Lower lobe of right lung (tissue), 2 donors: Measurements from ENCODE around the gene PCDHGA1. TPM values are rescaled to one million over a fixed set of nuclear protein-coding genes. Genes with fewer than 3 reads are reported as not detected.

Experiments used
- ATAC-seq, 2 donors: fragments of 200-7000 bp; cut with Tn5 transposase; one replicate each; pipeline ENCODE4 v1.9.1; 2020 to 2022; ENCODE audit warnings: mild to moderate bottlenecking in 2 of 2, moderate library complexity in 2 of 2
- DNase-seq: peaks from one replicate; pipeline ENCODE4 v3.0.0-alpha.2; 2020
- H3K27ac ChIP-seq: fragments of 200-600 bp; one replicate; pipeline ENCODE4 v1.8.0; 2022
- H3K27me3 ChIP-seq: fragments of 200-600 bp; one replicate; pipeline ENCODE4 v1.8.0; 2022; ENCODE audit warnings: low read depth
- H3K36me3 ChIP-seq: fragments of 200-600 bp; one replicate; pipeline ENCODE4 v1.8.0; 2022; ENCODE audit warnings: mild to moderate bottlenecking
- H3K4me1 ChIP-seq: fragments of 200-600 bp; one replicate; pipeline ENCODE4 v1.8.0; 2022
- H3K4me3 ChIP-seq: fragments of 200-600 bp; one replicate; pipeline ENCODE4 v1.8.0; 2022; ENCODE audit warnings: mild to moderate bottlenecking
- H3K9me3 ChIP-seq: fragments of 200-600 bp; one replicate; pipeline ENCODE4 v1.8.0; 2022
- intact Hi-C: fragments of 100-400 bp; cut with DNase I; formaldehyde crosslinking; loops from one replicate; pipeline ENCODE4 v1.11.0; 2022
- total RNA-seq: library from RNA; stranded (reverse); fragmentation: NEBNext Ultra II Directional; extraction: Animal tissue kit (Norgen Biotek cat#: 25700); gene quantifications from one replicate; pipeline ENCODE4 v1.2.1, GENCODE V29; 2021
- TF ChIP-seq, protein P1 (sequence below): fragments of 200-600 bp; IDR thresholded peaks from one replicate; pipeline ENCODE4 v1.8.0; 2022; ENCODE audit warnings: antibody characterized with exemption, mild to moderate bottlenecking
- donor health status: DM: no; HTN: yes; CAD: no; lungs with severe emphysema.

The PCDHGA1 gene
- total RNA-seq, 1 donor from 2014 or later: 0.53 TPM

DNA sequence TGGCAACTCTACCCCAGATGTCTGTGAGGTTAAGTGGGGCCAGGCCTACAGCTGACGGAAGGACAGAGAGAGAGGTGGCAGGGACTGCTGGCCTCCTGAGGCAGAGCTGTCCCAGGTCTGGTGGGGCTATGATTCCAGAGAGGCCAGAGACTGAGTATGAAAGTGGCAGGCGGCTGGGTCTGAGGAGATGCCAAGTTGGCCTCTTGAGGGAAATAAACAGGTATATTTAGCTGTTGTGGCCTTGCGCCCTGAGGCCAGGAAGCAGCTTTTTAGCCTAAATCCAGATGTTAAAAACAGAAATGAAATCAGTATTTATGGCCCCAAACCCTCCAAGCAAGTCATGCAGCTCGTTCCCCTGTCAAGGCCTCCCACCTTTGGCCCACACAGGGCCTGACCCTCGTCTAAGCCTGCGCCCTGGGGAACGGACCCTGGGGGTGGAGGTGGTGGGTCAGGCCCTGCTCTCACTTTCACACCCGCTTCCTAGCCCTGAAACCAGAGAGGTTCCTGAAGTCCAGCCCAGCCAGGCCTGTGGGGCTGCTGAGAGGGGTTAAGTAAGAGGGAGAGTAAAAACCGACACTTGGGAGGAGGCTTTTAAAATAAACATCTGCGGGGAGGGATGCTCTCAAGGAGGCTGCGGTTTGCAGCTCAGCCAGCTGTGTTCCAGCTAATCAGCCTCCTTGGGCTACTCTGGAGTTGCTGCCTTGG lies 177.2 kb downstream of the PCDHGA1 start:
- no peak overlapping the region for H3K4me3 ChIP-seq
- DNase-seq (no peak), ATAC-seq (peak in 1 of 2 donors; percentile 31)
- H3K27me3 ChIP-seq: no peaks in the 10 kb centered on the region
- H3K36me3 ChIP-seq: peaks cover 50% of the 10 kb centered on the region
- H3K9me3 ChIP-seq: no peaks in the 10 kb centered on the region
- peaks cover 37% of the 10 kb centered on the region for H3K4me1 ChIP-seq
- peak overlapping the region; percentile 76 for H3K27ac ChIP-seq
- TF ChIP-seq, protein P1, sequence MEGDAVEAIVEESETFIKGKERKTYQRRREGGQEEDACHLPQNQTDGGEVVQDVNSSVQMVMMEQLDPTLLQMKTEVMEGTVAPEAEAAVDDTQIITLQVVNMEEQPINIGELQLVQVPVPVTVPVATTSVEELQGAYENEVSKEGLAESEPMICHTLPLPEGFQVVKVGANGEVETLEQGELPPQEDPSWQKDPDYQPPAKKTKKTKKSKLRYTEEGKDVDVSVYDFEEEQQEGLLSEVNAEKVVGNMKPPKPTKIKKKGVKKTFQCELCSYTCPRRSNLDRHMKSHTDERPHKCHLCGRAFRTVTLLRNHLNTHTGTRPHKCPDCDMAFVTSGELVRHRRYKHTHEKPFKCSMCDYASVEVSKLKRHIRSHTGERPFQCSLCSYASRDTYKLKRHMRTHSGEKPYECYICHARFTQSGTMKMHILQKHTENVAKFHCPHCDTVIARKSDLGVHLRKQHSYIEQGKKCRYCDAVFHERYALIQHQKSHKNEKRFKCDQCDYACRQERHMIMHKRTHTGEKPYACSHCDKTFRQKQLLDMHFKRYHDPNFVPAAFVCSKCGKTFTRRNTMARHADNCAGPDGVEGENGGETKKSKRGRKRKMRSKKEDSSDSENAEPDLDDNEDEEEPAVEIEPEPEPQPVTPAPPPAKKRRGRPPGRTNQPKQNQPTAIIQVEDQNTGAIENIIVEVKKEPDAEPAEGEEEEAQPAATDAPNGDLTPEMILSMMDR: no peak
- intact Hi-C loops: no loop called here

DNA sequence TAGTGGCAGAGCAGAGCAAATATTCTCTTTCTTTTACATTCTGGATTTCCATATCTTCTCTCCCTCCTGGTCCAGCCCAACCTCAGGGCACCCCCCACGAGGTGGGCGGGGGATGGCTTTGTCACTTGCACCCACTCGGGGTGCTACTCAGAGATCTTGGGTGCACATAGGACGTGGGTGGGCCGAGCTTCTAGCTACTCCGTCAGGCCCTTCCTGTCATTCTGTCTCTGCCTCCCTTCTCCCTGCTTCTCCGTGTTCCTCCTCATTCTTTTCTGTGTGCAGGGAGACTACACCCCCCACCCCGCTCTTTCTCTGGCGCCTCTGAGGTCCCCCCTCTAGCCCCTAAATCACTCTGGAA lies 178.1 kb downstream of the PCDHGA1 start:
- Histone ChIP-seq H3K36me3 (peaks cover 41% of the 10 kb centered on the region), H3K9me3 (no peaks in the 10 kb centered on the region), H3K4me3 (peak overlapping the region; percentile 32), H3K27me3 (no peaks in the 10 kb centered on the region), H3K4me1 (peaks cover 46% of the 10 kb centered on the region), H3K27ac (peak overlapping the region; percentile 76)
- intact Hi-C loops: no loop called here
- TF ChIP-seq, protein P1: no peak
- ATAC-seq (no peak), DNase-seq (no peak)

DNA sequence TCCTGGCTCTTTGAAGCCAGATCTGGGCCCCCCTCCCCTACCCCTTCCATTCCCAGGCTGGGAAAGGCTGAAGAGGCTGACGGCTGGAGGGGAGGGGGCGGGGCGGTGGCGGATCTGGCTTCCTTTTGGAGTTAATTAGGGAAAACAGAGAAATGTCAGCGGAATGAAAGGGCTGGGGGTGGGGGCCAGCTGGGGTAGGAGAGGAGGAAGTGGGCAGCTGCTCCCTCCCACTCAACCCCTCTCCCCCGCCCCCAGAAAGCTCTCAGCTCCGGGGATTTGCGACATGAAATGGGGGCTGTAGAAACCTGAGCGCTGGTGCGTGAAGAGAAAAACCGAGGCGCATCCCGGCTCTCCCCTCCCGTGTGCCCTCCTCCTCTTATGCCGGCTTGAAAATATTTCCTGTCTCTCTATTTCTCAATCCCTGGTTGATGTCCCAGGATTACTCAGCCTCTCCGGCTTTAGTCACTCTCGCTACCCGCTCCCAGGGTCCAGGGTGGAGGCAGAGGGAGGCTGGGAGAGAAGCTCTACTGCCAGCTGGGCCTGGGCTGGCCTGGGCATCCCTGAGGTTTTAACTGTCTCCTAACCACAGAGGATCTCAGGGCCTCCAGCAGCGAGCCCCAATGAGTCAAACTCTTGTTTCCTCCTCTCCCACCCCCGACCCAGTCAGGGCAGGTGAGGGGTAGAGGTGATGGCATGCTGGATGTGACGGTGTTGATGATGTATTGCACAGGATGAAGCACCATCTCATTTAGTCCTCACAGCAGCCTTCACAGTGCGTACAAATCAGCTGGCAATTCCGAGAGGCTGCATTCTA lies 178.7 kb downstream of the PCDHGA1 start:
- H3K9me3 ChIP-seq: no peaks in the 10 kb centered on the region
- H3K36me3 ChIP-seq: peaks cover 37% of the 10 kb centered on the region
- ATAC-seq (peak; percentile 22 to 27), DNase-seq (no peak)
- peak overlapping the region; percentile 32 for H3K4me3 ChIP-seq
- intact Hi-C loops: no loop called here
- H3K4me1 ChIP-seq: peaks cover 52% of the 10 kb centered on the region
- H3K27me3 ChIP-seq: no peaks in the 10 kb centered on the region
- H3K27ac ChIP-seq: peak overlapping the region; percentile 76
- TF ChIP-seq, protein P1: no peak

DNA sequence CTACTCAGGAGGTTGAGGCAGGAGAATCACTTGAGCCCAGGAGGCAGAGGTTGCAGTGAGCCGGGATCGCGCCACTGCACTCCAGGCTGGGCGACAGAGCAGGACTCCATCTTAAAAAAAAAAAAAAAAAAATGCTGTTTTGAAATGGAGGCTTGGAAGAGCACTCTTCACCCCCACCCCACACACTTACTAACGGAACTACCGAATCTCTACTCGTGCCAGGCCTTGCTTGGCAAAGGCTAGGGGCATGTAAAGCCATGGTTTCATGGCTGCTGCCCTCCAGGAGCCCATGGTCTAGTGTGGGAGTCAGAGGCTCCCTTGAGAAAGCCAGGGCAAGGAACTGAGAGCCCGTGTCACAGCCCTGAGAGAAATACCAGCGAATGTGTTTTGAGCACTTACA lies 179.8 kb downstream of the PCDHGA1 start:
- intact Hi-C loops: no loop called here
- peaks cover 63% of the 10 kb centered on the region for H3K4me1 ChIP-seq

DNA sequence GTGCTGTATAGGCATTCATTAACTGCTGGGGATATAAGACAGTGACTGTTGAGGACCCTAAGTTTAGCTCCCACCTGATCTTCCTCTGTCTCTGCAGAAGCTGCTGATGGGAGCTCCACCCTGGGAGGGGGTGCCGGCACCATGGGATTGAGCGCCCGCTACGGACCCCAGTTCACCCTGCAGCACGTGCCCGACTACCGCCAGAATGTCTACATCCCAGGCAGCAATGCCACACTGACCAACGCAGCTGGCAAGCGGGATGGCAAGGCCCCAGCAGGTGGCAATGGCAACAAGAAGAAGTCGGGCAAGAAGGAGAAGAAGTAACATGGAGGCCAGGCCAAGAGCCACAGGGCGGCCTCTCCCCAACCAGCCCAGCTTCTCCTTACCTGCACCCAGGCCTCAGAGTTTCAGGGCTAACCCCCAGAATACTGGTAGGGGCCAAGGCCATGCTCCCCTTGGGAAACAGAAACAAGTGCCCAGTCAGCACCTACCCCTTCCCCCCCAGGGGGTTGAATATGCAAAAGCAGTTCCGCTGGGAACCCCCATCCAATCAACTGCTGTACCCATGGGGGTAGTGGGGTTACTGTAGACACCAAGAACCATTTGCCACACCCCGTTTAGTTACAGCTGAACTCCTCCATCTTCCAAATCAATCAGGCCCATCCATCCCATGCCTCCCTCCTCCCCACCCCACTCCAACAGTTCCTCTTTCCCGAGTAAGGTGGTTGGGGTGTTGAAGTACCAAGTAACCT lies 180.7 kb downstream of the PCDHGA1 start:
- H3K9me3 ChIP-seq: no peaks in the 10 kb centered on the region
- no peaks in the 10 kb centered on the region for H3K27me3 ChIP-seq
- H3K4me1 ChIP-seq: peaks cover 72% of the 10 kb centered on the region
- no peak for DNase-seq
- intact Hi-C loops: no loop called here
- H3K27ac ChIP-seq: no peak overlapping the region
- TF ChIP-seq, protein P1: no peak
- no peak for ATAC-seq
- peaks cover 42% of the 10 kb centered on the region for H3K36me3 ChIP-seq
- no peak overlapping the region for H3K4me3 ChIP-seq

More for the DNA sequence above, 179.8 kb downstream of the PCDHGA1 start:
- no peak for DNase-seq
- no peaks in the 10 kb centered on the region for H3K9me3 ChIP-seq
- H3K27ac ChIP-seq: peak overlapping the region; percentile 76
- no peak overlapping the region for H3K4me3 ChIP-seq
- no peaks in the 10 kb centered on the region for H3K27me3 ChIP-seq
- H3K36me3 ChIP-seq: peaks cover 40% of the 10 kb centered on the region
- TF ChIP-seq, protein P1: no peak
- no peak for ATAC-seq
